HepG2 (cell line): ENCODE data around the gene BBOX1. TPM values are rescaled to one million over a fixed set of nuclear protein-coding genes. Genes with fewer than 3 reads are reported as not detected.

ENCODE experiments used
- ATAC-seq: fragments of 200-7000 bp; cut with Tn5 transposase; 3 replicates; pipeline ENCODE4 v1.9.1; 2020; ENCODE audit warnings: mild to moderate bottlenecking, moderate library complexity
- BruUV-seq: library from RNA; stranded (reverse); fragments of 400-500 nt; replicated peaks from 2 replicates; lab custom pipeline; 2021; lab: Mats Ljungman, UMichigan
- CTCF ChIA-PET: fragments of 300-600 bp; formaldehyde crosslinking; extraction: SDS; loops from one replicate; lab custom pipeline; 2021; ENCODE audit warnings: low total read pairs, inconsistent platforms, low intra/inter-chr PET ratio; lab: Yijun Ruan, JAX
- POLR2A ChIA-PET: fragments of 350-600 bp; sonication (Branson Sonifier 250); formaldehyde crosslinking; loops from one replicate; lab custom pipeline; 2020; ENCODE audit warnings: antibody characterized with exemption, inconsistent platforms; lab: Yijun Ruan, JAX
- DNase-seq: peaks from one replicate; pipeline ENCODE4 v3.0.0-alpha.2; 2015; ENCODE audit warnings: low spot score
- FAIRE-seq: peaks from 3 replicates; lab custom pipeline; 2011; peaks lifted over from hg19 to GRCh38; lab: Jason Lieb, UNC
- H2AFZ ChIP-seq: one replicate; pipeline ENCODE4 v1.6.1; 2011; ENCODE audit warnings: low read length, inconsistent platforms
- H3K27ac ChIP-seq: fragments of 300-600 bp; 3 replicates; pipeline ENCODE4 v1.8.0; 2011; ENCODE audit warnings: mixed run types, mild to moderate bottlenecking, mixed read lengths, low read length, inconsistent platforms; ENCODE audit not compliant: insufficient read depth; ENCODE audit errors: extremely low read length
- H3K27me3 ChIP-seq, 2 experiments: fragments of 200-600 bp in 1 of 2; 2 replicates in 1 of 2; 3 replicates in 1 of 2; pipeline versions ENCODE4 v1.6.0 to v1.8.0; 2011; ENCODE audit warnings: low read length in 2 of 2, mild to moderate bottlenecking in 2 of 2, moderate library complexity in 2 of 2, inconsistent platforms in 1 of 2; ENCODE audit not compliant: insufficient read depth in 2 of 2, control insufficient read depth in 1 of 2
- H3K36me3 ChIP-seq, 2 experiments: fragments of 200-600 bp in 1 of 2; replicated peaks in 1 of 2; 2 replicates in 1 of 2; 3 replicates in 1 of 2; pipeline versions ENCODE4 v1.5.1 to v1.8.0; 2011; ENCODE audit warnings: low read length in 2 of 2, inconsistent platforms in 1 of 2; ENCODE audit not compliant: insufficient read depth in 2 of 2, control insufficient read depth in 1 of 2
- H3K4me1 ChIP-seq: 2 replicates; pipeline ENCODE4 v1.5.1; 2012; ENCODE audit warnings: low read length, inconsistent platforms; ENCODE audit not compliant: insufficient read depth
- H3K4me2 ChIP-seq: 2 replicates; pipeline ENCODE4 v1.6.0; 2011; ENCODE audit warnings: low read depth, low read length, inconsistent platforms
- H3K4me3 ChIP-seq, 3 experiments: fragments of 200-600 bp in 1 of 3; sonication (generic), shearing (Covaris generic) in 1 of 3; replicated peaks in 1 of 3; 2 replicates each; pipeline ENCODE4 v1.5.1; 2011 to 2016; ENCODE audit warnings: low read length in 3 of 3, inconsistent platforms in 2 of 3, low read depth in 2 of 3, mild to moderate bottlenecking in 2 of 3, control low read depth in 1 of 3, mixed read lengths in 1 of 3; ENCODE audit not compliant: insufficient read depth in 1 of 3
- H3K79me2 ChIP-seq: one replicate; pipeline ENCODE4 v1.6.1; 2011; ENCODE audit warnings: low read length, inconsistent platforms; ENCODE audit not compliant: insufficient read depth
- H3K9ac ChIP-seq: 2 replicates; pipeline ENCODE4 v1.6.0; 2011; ENCODE audit warnings: mild to moderate bottlenecking, low read depth, low read length, inconsistent platforms; ENCODE audit not compliant: insufficient read depth
- H3K9me3 ChIP-seq: 2 replicates; pipeline ENCODE4 v1.5.1; 2012; ENCODE audit warnings: mild to moderate bottlenecking, low read length
- H4K20me1 ChIP-seq: 2 replicates; pipeline ENCODE4 v1.6.0; 2011; ENCODE audit warnings: inconsistent platforms, mild to moderate bottlenecking, low read length, moderate library complexity; ENCODE audit not compliant: insufficient read depth
- DPF2 ChIP-seq: sonication (generic); formaldehyde crosslinking; IDR thresholded peaks from 2 replicates; pipeline ENCODE4 v1.4.0; 2020; ENCODE audit warnings: mild to moderate bottlenecking, low read depth, missing genetic modification reagents, borderline replicate concordance
- FOXC1 ChIP-seq: sonication (generic); formaldehyde crosslinking; IDR thresholded peaks from 2 replicates; pipeline ENCODE4 v1.8.0; 2022; ENCODE audit warnings: mild to moderate bottlenecking, missing genetic modification reagents, borderline replicate concordance
- GATA4 ChIP-seq: sonication (generic); IDR thresholded peaks from 2 replicates; pipeline ENCODE4 v1.6.1; 2016; ENCODE audit warnings: antibody characterized with exemption, low read depth, borderline replicate concordance
- GLI4 ChIP-seq: sonication (generic); formaldehyde crosslinking; IDR thresholded peaks from 2 replicates; pipeline ENCODE4 v1.5.1; 2020; ENCODE audit warnings: missing genetic modification reagents, mild to moderate bottlenecking, moderate library complexity, borderline replicate concordance
- HDAC2 ChIP-seq: sonication (generic); formaldehyde crosslinking; IDR thresholded peaks from 2 replicates; pipeline ENCODE4 v1.4.0; 2020; ENCODE audit warnings: missing genetic modification reagents
- KAT7 ChIP-seq: IDR thresholded peaks from 2 replicates; pipeline ENCODE4 v1.6.1; 2018; ENCODE audit warnings: borderline replicate concordance, missing compliant biosample characterization
- NFKB2 ChIP-seq: sonication (generic); formaldehyde crosslinking; IDR thresholded peaks from 2 replicates; pipeline ENCODE4 v1.4.0; 2020; ENCODE audit warnings: missing genetic modification reagents, borderline replicate concordance
- SP4 ChIP-seq: sonication (generic); formaldehyde crosslinking; IDR thresholded peaks from 2 replicates; pipeline ENCODE4 v1.8.1; 2023; ENCODE audit warnings: mild to moderate bottlenecking, missing genetic modification reagents
- TAF1 ChIP-seq: sonication (generic); formaldehyde crosslinking; IDR thresholded peaks from 2 replicates; pipeline ENCODE4 v1.4.0; 2020; ENCODE audit warnings: missing genetic modification reagents
- ZBTB2 ChIP-seq: sonication (generic); formaldehyde crosslinking; IDR thresholded peaks from 2 replicates; pipeline ENCODE4 v1.8.0; 2022; ENCODE audit warnings: low read depth, missing genetic modification reagents
- ZBTB20 ChIP-seq: sonication (generic); formaldehyde crosslinking; IDR thresholded peaks from 2 replicates; pipeline ENCODE4 v1.8.1; 2023; ENCODE audit warnings: missing genetic modification reagents, low read depth, mild to moderate bottlenecking, borderline replicate concordance
- ZNF276 ChIP-seq: sonication (generic); formaldehyde crosslinking; IDR thresholded peaks from 2 replicates; pipeline ENCODE4 v1.4.0; 2020; ENCODE audit warnings: mild to moderate bottlenecking, low read depth, missing genetic modification reagents
- ZNF749 ChIP-seq: sonication (generic); formaldehyde crosslinking; IDR thresholded peaks from 2 replicates; pipeline ENCODE4 v1.8.0; 2022; ENCODE audit warnings: mild to moderate bottlenecking, missing genetic modification reagents, moderate library complexity, borderline replicate concordance
- ZXDC ChIP-seq: sonication (generic); formaldehyde crosslinking; IDR thresholded peaks from 2 replicates; pipeline ENCODE4 v1.5.0; 2020; ENCODE audit warnings: mild to moderate bottlenecking, missing genetic modification reagents
- WGBS: methylation state at CpG from one replicate; pipeline ENCODE4 v1.1.6; 2017; ENCODE audit warnings: low lambda C conversion rate; 5-methylcytosine and 5-hydroxymethylcytosine counted together
- in situ Hi-C: cut with HindIII; loops from 2 replicates; pipeline ENCODE4 v1.10.0; 2017; ENCODE audit warnings: low pct_unique_long_range_greater_than_20kb; ENCODE audit not compliant: extremely low pct_ligation_motif_present
- intact Hi-C: fragments of 100-400 bp; cut with micrococcal nuclease; formaldehyde crosslinking; loops from one replicate; pipeline ENCODE4 v1.10.0; 2022; ENCODE audit not compliant: unreplicated experiment
- polyA plus RNA-seq, 8 experiments: library from polyadenylated mRNA; depleted of rRNA in 3 of 8; stranded (reverse) in 7 of 8; unstranded in 1 of 8; fragments of >200 nt; fragmentation: Illumina TruSeq in 4 of 8; extraction: Trizol in 4 of 8; gene quantifications; 2 replicates each; pipeline versions ENCODE4 v1.2.1 to v1.2.3, GENCODE V29; 2011 to 2016; ENCODE audit warnings: low read depth in 4 of 8, missing spikeins in 1 of 8, mixed read lengths in 1 of 8; ENCODE audit not compliant: insufficient read depth in 1 of 8
- total RNA-seq, 5 experiments: library from RNA; depleted of rRNA; stranded (reverse); fragments of >200 nt; fragmentation: Illumina TruSeq; extraction: Trizol; gene quantifications; 2 replicates each; pipeline ENCODE4 v1.2.3, GENCODE V29; 2016; ENCODE audit warnings: low read depth in 1 of 5

BBOX1 gene
- total and polyA plus RNA-seq, 2 of the 13 experiments (the other 11 are each of a cell fraction or from before 2014, with no cell fraction given), result not detected

- no peak for TF ChIP-seq ZNF276
- TF ChIP-seq HDAC2 (CRISPR knock-in tag), result no peak
- no peak for TF ChIP-seq FOXC1
- no peak for TF ChIP-seq DPF2 (CRISPR knock-in tag)
- no peak for TF ChIP-seq ZBTB20
Observed at GRCh38 chr11:27075655-27076054, 35.0 kb downstream of the BBOX1 start (continued).

DNA sequence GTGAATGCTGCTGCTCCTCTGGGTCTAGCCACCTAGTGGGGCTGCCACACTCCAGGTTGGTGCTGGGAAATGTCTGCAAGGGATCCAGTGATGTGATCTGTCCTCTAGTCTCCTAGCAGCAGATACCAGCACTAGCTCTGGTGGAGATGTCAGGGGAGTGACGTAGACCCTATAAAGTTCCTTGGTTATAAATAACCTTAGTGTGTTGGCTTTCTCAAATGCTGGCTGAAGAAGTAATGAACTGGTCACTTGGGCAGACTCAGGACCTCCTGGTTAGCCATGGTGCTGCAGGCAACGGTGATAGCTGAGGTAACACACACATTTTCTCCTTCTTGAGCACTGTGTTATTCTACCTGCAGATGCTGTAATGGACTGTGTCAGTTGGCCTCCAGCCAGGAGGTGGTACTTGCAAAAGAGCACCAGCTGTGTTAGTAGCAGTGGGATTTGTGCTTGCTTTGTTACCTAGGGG, 35.5 kb downstream of the BBOX1 start:
- in situ Hi-C loops (no loop called here), intact Hi-C loops (no loop called here)
- Histone ChIP-seq H3K4me1 (no peaks in the 10 kb centered on the region), H4K20me1 (no peaks in the 10 kb centered on the region), H2AFZ (no peak overlapping the region), H3K27me3 (no peaks in the 10 kb centered on the region), H3K9ac (no peak overlapping the region), H3K9me3 (no peaks in the 10 kb centered on the region), H3K4me2 (no peak overlapping the region), H3K79me2 (no peaks in the 10 kb centered on the region), H3K27ac (no peak overlapping the region), H3K36me3 (no peaks in the 10 kb centered on the region), H3K4me3 (no peak overlapping the region)
- WGBS, result 30% methylated on average over 2 of the region's 2 CpGs
- FAIRE-seq (no peak), DNase-seq (no peak), ATAC-seq (no peak)
- POLR2A ChIA-PET, result no interaction called here
- CTCF ChIA-PET, result no interaction called here
- no TSS peak for BruUV-seq
- TF ChIP-seq ZXDC (CRISPR knock-in tag), result no peak
- TF ChIP-seq NFKB2 (CRISPR knock-in tag), result no peak
- no peak for TF ChIP-seq ZNF749
- no peak for TF ChIP-seq GATA4
- TF ChIP-seq GLI4, result no peak
- TF ChIP-seq SP4 (CRISPR knock-in tag), result no peak
- no peak for TF ChIP-seq TAF1 (CRISPR knock-in tag)
- no peak for TF ChIP-seq KAT7 (CRISPR knock-in tag)
- no peak for TF ChIP-seq ZBTB2 (CRISPR knock-in tag)
